Endothelial cell of umbilical vein (primary cell): ENCODE results near the gene PBOV1. TPM values are rescaled to one million over a fixed set of nuclear protein-coding genes. Genes with fewer than 3 reads are reported as not detected.

Source experiments
- BruUV-seq: library from RNA; stranded (reverse); fragments of 400-500 nt; replicated peaks from 2 replicates; lab custom pipeline; 2021; lab: Mats Ljungman, UMichigan
- CTCF ChIA-PET: fragments of 300-600, 350-600 bp; sonication (Branson Sonifier 250); formaldehyde crosslinking; loops from one replicate; lab custom pipeline; 2021; ENCODE audit warnings: antibody characterized with exemption, inconsistent platforms; lab: Charles Lee
- POLR2A ChIA-PET: fragments of 300-600, 350-600 bp; sonication (Branson Sonifier 250); formaldehyde crosslinking; loops from one replicate; lab custom pipeline; 2021; ENCODE audit warnings: antibody characterized with exemption, inconsistent platforms; lab: Charles Lee
- DNase-seq: peaks from one replicate; pipeline ENCODE4 v3.0.0-alpha.2; 2011; ENCODE audit warnings: low read depth, low spot score
- FAIRE-seq: peaks from 2 replicates; lab custom pipeline; 2011; peaks lifted over from hg19 to GRCh38; lab: Jason Lieb, UNC
- H2AFZ ChIP-seq: 2 replicates; pipeline ENCODE4 v1.6.0; 2012; ENCODE audit warnings: low read depth, low read length, control low read depth, inconsistent platforms
- H3K27ac ChIP-seq: 2 replicates; pipeline ENCODE4 v1.5.1; 2011; ENCODE audit warnings: low read depth, mild to moderate bottlenecking, control low read depth, low read length, moderate library complexity; ENCODE audit not compliant: insufficient read depth
- H3K27me3 ChIP-seq, 2 experiments: 2 replicates each; pipeline versions ENCODE4 v1.6.0 to v1.6.1; 2011; ENCODE audit warnings: low read length in 2 of 2, mixed read lengths in 1 of 2; ENCODE audit not compliant: control insufficient read depth in 2 of 2, insufficient read depth in 2 of 2
- H3K36me3 ChIP-seq, 2 experiments: 2 replicates in 1 of 2; 3 replicates in 1 of 2; pipeline ENCODE4 v1.5.1; 2011; ENCODE audit warnings: low read length in 2 of 2, mild to moderate bottlenecking in 1 of 2, moderate library complexity in 1 of 2; ENCODE audit not compliant: control insufficient read depth in 2 of 2, insufficient read depth in 2 of 2; ENCODE audit errors: extremely low read depth in 1 of 2
- H3K4me1 ChIP-seq: 3 replicates; pipeline ENCODE4 v1.5.1; 2011; ENCODE audit warnings: mild to moderate bottlenecking, low read length; ENCODE audit not compliant: control insufficient read depth, insufficient read depth; ENCODE audit errors: extremely low read depth
- H3K4me2 ChIP-seq: 2 replicates; pipeline ENCODE4 v1.6.1; 2011; ENCODE audit warnings: low read length, control low read depth, mixed read lengths; ENCODE audit not compliant: insufficient read depth
- H3K4me3 ChIP-seq, 3 experiments: fragments of 200-600 bp in 1 of 3; sonication (generic), shearing (Covaris generic) in 1 of 3; replicated peaks in 1 of 3; 2 replicates each; pipeline ENCODE4 v1.5.1; 2011 to 2016; ENCODE audit warnings: control low read depth in 3 of 3, low read length in 3 of 3, mild to moderate bottlenecking in 2 of 3, inconsistent platforms in 1 of 3, low read depth in 1 of 3, moderate library complexity in 1 of 3; ENCODE audit not compliant: insufficient read depth in 1 of 3
- H3K79me2 ChIP-seq: 2 replicates; pipeline ENCODE4 v1.6.0; 2012; ENCODE audit warnings: low read length, inconsistent platforms; ENCODE audit not compliant: control insufficient read depth, insufficient read depth
- H3K9ac ChIP-seq: replicated peaks from 2 replicates; pipeline ENCODE3; 2011; ENCODE audit warnings: low read length, control low read depth; ENCODE audit not compliant: insufficient read depth; ENCODE audit errors: extremely low read depth
- H3K9me1 ChIP-seq: replicated peaks from 3 replicates; pipeline ENCODE4 v1.6.0; 2011; ENCODE audit warnings: mild to moderate bottlenecking, low read length; ENCODE audit not compliant: control insufficient read depth, insufficient read depth; ENCODE audit errors: extremely low read depth
- H3K9me3 ChIP-seq: replicated peaks from 2 replicates; pipeline ENCODE4 v1.5.1; 2012; ENCODE audit warnings: low read length, inconsistent platforms; ENCODE audit not compliant: control insufficient read depth, insufficient read depth
- H4K20me1 ChIP-seq: replicated peaks from 2 replicates; pipeline ENCODE3; 2011; ENCODE audit warnings: mild to moderate bottlenecking, low read length; ENCODE audit not compliant: control insufficient read depth, insufficient read depth; ENCODE audit errors: extremely low read depth
- CTCF ChIP-seq, 2 donors: IDR thresholded peaks; 1 replicate in 1 of 2; 2 replicates in 1 of 2; pipeline ENCODE4 v1.5.1; 2011; ENCODE audit warnings: low read length in 2 of 2, mild to moderate bottlenecking in 2 of 2, moderate library complexity in 2 of 2, control low read depth in 1 of 2, inconsistent platforms in 1 of 2, low read depth in 1 of 2; ENCODE audit not compliant: insufficient read depth in 1 of 2; ENCODE audit errors: extremely low read depth in 1 of 2
- EZH2 ChIP-seq: IDR thresholded peaks from 2 replicates; pipeline ENCODE4 v1.6.1; 2012; ENCODE audit warnings: borderline replicate concordance, low read depth, mild to moderate bottlenecking, moderate library complexity, low read length, inconsistent platforms; ENCODE audit not compliant: severe bottlenecking
- FOS ChIP-seq: IDR thresholded peaks from 2 replicates; pipeline ENCODE4 v1.6.1; 2011; ENCODE audit warnings: mild to moderate bottlenecking, low read length, moderate library complexity, borderline replicate concordance; ENCODE audit not compliant: insufficient read depth
- GATA2 ChIP-seq: IDR thresholded peaks from 2 replicates; pipeline ENCODE4 v1.7.0; 2011; ENCODE audit warnings: low read depth, mild to moderate bottlenecking, moderate library complexity, mixed read lengths, low read length; ENCODE audit not compliant: insufficient read length, insufficient read depth
- JUN ChIP-seq: IDR thresholded peaks from 2 replicates; pipeline ENCODE4 v1.6.1; 2011; ENCODE audit warnings: borderline replicate concordance, low read depth; ENCODE audit not compliant: insufficient read length, insufficient read depth
- MAX ChIP-seq: IDR thresholded peaks from 2 replicates; pipeline ENCODE4 v1.6.1; 2011; ENCODE audit not compliant: insufficient read depth, insufficient read length
- MYC ChIP-seq: IDR thresholded peaks from one replicate; pipeline ENCODE4 v1.6.1; 2011; ENCODE audit warnings: mild to moderate bottlenecking, low read depth, low read length
- POLR2A ChIP-seq: IDR thresholded peaks from 2 replicates; pipeline ENCODE4 v1.6.1; 2012; ENCODE audit warnings: low read depth, mild to moderate bottlenecking, control low read depth, low read length
- POLR2AphosphoS5 ChIP-seq: IDR thresholded peaks from 2 replicates; pipeline ENCODE4 v1.6.1; 2012; ENCODE audit warnings: low read depth, mild to moderate bottlenecking, control low read depth, low read length, moderate library complexity; ENCODE audit not compliant: insufficient read depth
- dilution Hi-C: fragments of 300-500 bp; cut with MboI; formaldehyde crosslinking; loops from one replicate; pipeline ENCODE4 v1.15.0; 2019; ENCODE audit warnings: low sequenced_read_pairs; ENCODE audit not compliant: extremely low pct_ligation_motif_present
- intact Hi-C: fragments of 100-400 bp; cut with micrococcal nuclease; formaldehyde crosslinking; loops from one replicate; pipeline ENCODE4 v1.10.0; 2022
- polyA plus RNA-seq, 4 experiments: library from polyadenylated mRNA; depleted of rRNA in 3 of 4; stranded (reverse) in 3 of 4; unstranded in 1 of 4; fragments of >200 nt; gene quantifications; 2 replicates each; pipeline versions ENCODE4 v1.2.1 to v1.2.3, GENCODE V29; 2011 to 2012; ENCODE audit warnings: missing spikeins in 1 of 4
- total RNA-seq: library from RNA; stranded (reverse); gene quantifications from 2 replicates; pipeline ENCODE4 v1.2.3, GENCODE V29; 2021

Gene PBOV1
- total and polyA plus RNA-seq, 2 donors (not counting 3 experiments of a cell fraction or from before 2014, with no cell fraction given): not detected

GRCh38 chr6:138198430-138199091 lies 19.7 kb downstream of the PBOV1 start:
- H3K4me3 ChIP-seq: no peak overlapping the region
- no peak overlapping the region for H3K27ac ChIP-seq
- no peaks in the 10 kb centered on the region for H3K36me3 ChIP-seq
- no peaks in the 10 kb centered on the region for H3K4me1 ChIP-seq
- no TSS peak for BruUV-seq
- ChIA-PET CTCF (interaction anchor here (1.3 kb wide), 1 partner anchor 10 kb away, joined by 3 read pairs; no protein-coding TSS in a partner anchor), POLR2A (no interaction called here)
- no peak for TF ChIP-seq CTCF (IDR thresholded peaks at IDR 0.05; ENCODE audit: extremely low read depth in 1 of 2, insufficient read depth in 1 of 2, low read depth in 1 of 2, low read length in 2 of 2)
- no peak for TF ChIP-seq POLR2A
- TF ChIP-seq POLR2AphosphoS5: no peak
- no peak for TF ChIP-seq JUN
- no peak for TF ChIP-seq GATA2
- TF ChIP-seq EZH2: no peak
- no peak for TF ChIP-seq FOS
- no peak for TF ChIP-seq MAX
- TF ChIP-seq MYC: no peak
- no peak overlapping the region for H3K4me2 ChIP-seq
- H3K79me2 ChIP-seq: no peaks in the 10 kb centered on the region
- H3K27me3 ChIP-seq: no peaks in the 10 kb centered on the region
- no peaks in the 10 kb centered on the region for H3K9me3 ChIP-seq
- dilution Hi-C loops: no loop called here
- DNase-seq (no peak), FAIRE-seq (no peak)
- intact Hi-C loops: no loop called here
- H3K9me1 ChIP-seq: no peaks in the 10 kb centered on the region
- H2AFZ ChIP-seq: no peak overlapping the region
- no peak overlapping the region for H3K9ac ChIP-seq
- no peaks in the 10 kb centered on the region for H4K20me1 ChIP-seq
